ENCODE data around the gene MAPK11.

MAPK11 gene

GRCh38 chr22:50278461-50278860 lies 8.3 kb upstream of the MAPK11 start (continued):
- TF ChIP-seq TSHZ2 (CRISPR knock-in tag; IDR thresholded peaks at IDR 0.05): no peak
- TF ChIP-seq ZNF565 (CRISPR knock-in tag; conservative IDR thresholded peaks at IDR 0.05; ENCODE audit: low read depth): no peak

- no peak for ATAC-seq
- TF ChIP-seq RARB (CRISPR knock-in tag; IDR thresholded peaks at IDR 0.05) (no peak), ZNF70 (CRISPR knock-in tag; IDR thresholded peaks at IDR 0.05) (no peak), CSRNP3 (CRISPR knock-in tag; IDR thresholded peaks at IDR 0.05) (no peak), TCF4 (CRISPR knock-in tag; IDR thresholded peaks at IDR 0.05; ENCODE audit: borderline replicate concordance) (no peak), CSDC2 (CRISPR knock-in tag; IDR thresholded peaks at IDR 0.05) (no peak), ZFP3 (CRISPR knock-in tag; IDR thresholded peaks at IDR 0.05) (no peak), ZC3H10 (CRISPR knock-in tag; IDR thresholded peaks at IDR 0.05) (no peak), ZFP30 (CRISPR knock-in tag; IDR thresholded peaks at IDR 0.05) (no peak), CREB5 (CRISPR knock-in tag; IDR thresholded peaks at IDR 0.05; ENCODE audit: low read depth) (no peak), GLIS3 (CRISPR knock-in tag; IDR thresholded peaks at IDR 0.05) (no peak), BACH2 (CRISPR knock-in tag; IDR thresholded peaks at IDR 0.05; ENCODE audit: borderline replicate concordance) (no peak), PPARA (CRISPR knock-in tag; IDR thresholded peaks at IDR 0.05; ENCODE audit: borderline replicate concordance) (no peak), ARNTL (CRISPR knock-in tag; IDR thresholded peaks at IDR 0.05; ENCODE audit: borderline replicate concordance, low read depth) (no peak), POU6F1 (CRISPR knock-in tag; IDR thresholded peaks at IDR 0.05; ENCODE audit: borderline replicate concordance, low read depth) (no peak)
These were observed 7.6 kb upstream of the MAPK11 start for GRCh38 chr22:50277761-50278160.

GRCh38 chr22:50276143-50276542 lies 6.0 kb upstream of the MAPK11 start:
- TF ChIP-seq TCF4 (CRISPR knock-in tag; IDR thresholded peaks at IDR 0.05; ENCODE audit: borderline replicate concordance) (no peak), PPARA (CRISPR knock-in tag; IDR thresholded peaks at IDR 0.05; ENCODE audit: borderline replicate concordance) (no peak), ESRRG (CRISPR knock-in tag; IDR thresholded peaks at IDR 0.05) (no peak), ZNF8 (CRISPR knock-in tag; IDR thresholded peaks at IDR 0.05) (no peak), CREB5 (CRISPR knock-in tag; IDR thresholded peaks at IDR 0.05; ENCODE audit: low read depth) (no peak), RARB (CRISPR knock-in tag; IDR thresholded peaks at IDR 0.05) (no peak), ARNTL (CRISPR knock-in tag; IDR thresholded peaks at IDR 0.05; ENCODE audit: borderline replicate concordance, low read depth) (no peak), ZFP30 (CRISPR knock-in tag; IDR thresholded peaks at IDR 0.05) (no peak), ZNF70 (CRISPR knock-in tag; IDR thresholded peaks at IDR 0.05) (no peak), OSR1 (CRISPR knock-in tag; IDR thresholded peaks at IDR 0.05) (no peak), POU6F1 (CRISPR knock-in tag; IDR thresholded peaks at IDR 0.05; ENCODE audit: borderline replicate concordance, low read depth) (no peak), PATZ1 (CRISPR knock-in tag; IDR thresholded peaks at IDR 0.05; ENCODE audit: borderline replicate concordance) (no peak), ISL1 (CRISPR knock-in tag; IDR thresholded peaks at IDR 0.05) (no peak)
- ATAC-seq: peak; percentile 5; the same call in 2 of the 3 replicates

All from SK-N-SH treated with all-trans-retinoic acid at 6 μM for 48 hours (cell line).